ENCODE results near the gene LASP1. TPM values are rescaled to one million over a fixed set of nuclear protein-coding genes. Genes with fewer than 3 reads are reported as not detected.

LASP1 gene
- total RNA-seq, 4 donors from 2014 or later, result 110 to 165 (median 137) TPM

DNA sequence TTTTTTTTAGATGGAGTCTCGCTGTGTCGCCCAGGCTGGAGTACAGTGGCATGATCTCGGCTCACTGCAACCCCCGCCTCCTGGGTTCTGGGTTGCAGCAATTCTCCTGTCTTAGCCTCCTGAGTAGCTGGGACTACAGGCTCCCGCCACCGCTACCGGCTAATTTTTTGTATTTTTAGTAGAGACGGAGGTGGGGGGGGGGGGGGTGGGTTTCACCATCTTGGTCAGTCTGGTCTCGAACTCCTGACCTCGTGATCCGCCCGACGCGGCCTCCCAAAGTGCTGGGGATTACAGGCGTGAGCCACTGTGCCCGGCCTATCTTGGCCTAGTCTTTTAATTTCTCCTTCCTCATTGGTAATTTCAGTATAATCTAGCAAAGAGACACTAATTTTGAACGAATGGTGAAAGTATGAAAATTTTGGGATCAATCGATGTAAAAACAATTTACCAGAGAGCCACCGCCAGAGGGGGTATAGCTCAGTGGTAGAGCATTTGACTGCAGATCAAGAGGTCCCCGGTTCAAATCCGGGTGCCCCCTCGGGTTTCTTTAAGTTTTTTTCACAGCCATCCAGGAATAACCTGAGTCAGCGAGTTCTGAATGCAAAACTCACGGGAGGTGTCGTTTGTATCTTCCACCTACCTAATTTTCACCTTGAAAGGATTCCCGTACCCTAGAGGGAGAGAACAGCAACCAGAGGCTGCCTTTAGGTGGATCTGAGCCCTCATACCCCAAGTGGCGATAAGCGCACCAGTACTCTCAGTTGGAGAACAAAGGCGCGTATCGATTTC lies 2.5 kb upstream of the LASP1 start:
- Histone ChIP-seq H3K9me3 (no peaks in the 10 kb centered on the region), H3K4me1 (peaks cover 0 to 30% (median 12%) of the 10 kb centered on the region in 4 donors), H3K36me3 (no peaks in the 10 kb centered on the region), H3K27me3 (no peaks in the 10 kb centered on the region), H3K27ac (peak overlapping the region; percentile 89 to 97 (median 92)), H3K4me3 (peak overlapping the region; percentile 68 to 97 (median 93))
- peak in 1 of 2 donors; percentile 32 for TF ChIP-seq EP300 (IDR thresholded peaks at IDR 0.05)
- no peak for TF ChIP-seq POLR2A (IDR thresholded peaks at IDR 0.05)
- TF ChIP-seq, protein P1, sequence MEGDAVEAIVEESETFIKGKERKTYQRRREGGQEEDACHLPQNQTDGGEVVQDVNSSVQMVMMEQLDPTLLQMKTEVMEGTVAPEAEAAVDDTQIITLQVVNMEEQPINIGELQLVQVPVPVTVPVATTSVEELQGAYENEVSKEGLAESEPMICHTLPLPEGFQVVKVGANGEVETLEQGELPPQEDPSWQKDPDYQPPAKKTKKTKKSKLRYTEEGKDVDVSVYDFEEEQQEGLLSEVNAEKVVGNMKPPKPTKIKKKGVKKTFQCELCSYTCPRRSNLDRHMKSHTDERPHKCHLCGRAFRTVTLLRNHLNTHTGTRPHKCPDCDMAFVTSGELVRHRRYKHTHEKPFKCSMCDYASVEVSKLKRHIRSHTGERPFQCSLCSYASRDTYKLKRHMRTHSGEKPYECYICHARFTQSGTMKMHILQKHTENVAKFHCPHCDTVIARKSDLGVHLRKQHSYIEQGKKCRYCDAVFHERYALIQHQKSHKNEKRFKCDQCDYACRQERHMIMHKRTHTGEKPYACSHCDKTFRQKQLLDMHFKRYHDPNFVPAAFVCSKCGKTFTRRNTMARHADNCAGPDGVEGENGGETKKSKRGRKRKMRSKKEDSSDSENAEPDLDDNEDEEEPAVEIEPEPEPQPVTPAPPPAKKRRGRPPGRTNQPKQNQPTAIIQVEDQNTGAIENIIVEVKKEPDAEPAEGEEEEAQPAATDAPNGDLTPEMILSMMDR (IDR thresholded peaks at IDR 0.05), result peak in 3 of 5 experiments; percentile 29 to 34 (median 34)
- WGBS, 2 donors, result 23 to 38% methylated on average over 31 of the region's 31 CpGs
- DNase-seq (ENCODE audit: low spot score in 2 of 2), result peak in 1 of 2 donors; percentile 81

DNA sequence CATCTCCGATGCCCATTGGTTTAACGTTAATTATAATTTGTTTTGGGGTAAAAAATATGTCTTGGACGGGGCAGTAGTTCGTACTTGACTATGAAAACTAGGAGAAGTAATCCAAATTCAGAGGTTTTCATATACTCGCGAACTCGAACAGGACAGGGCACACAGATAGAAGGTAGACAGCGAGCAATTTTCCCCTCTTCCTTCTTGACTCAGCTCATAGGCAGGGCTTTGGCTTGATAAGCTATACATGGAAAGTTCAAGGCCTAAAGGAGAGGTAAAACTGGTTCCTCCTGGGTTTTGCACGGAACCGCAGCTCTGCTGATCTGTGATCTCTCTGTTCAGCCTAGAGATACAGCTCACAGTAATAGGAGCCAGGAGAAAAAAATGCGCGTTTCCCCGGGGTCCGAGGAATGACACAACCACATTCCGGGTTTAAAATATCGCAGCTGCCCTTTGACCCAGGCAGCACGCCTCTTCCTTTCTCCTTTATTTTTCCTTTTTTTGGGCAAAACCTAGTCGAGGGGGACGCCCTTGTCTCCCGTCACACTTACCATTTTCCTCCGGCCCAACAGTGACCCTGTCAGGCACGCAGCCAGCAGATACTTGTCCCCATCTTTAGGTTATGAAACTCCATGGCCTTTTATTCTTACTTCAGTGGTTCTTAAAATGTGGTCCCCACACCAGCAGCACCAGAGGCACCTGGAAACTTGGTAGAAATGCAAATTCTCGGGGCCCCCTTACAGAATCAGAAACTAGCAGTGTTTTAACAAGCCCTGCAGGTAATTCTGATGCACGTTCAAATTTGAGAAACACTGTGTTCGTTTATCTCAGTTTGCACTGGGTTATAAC lies 1.7 kb upstream of the LASP1 start:
- no peaks in the 10 kb centered on the region for H3K9me3 ChIP-seq
- 15 to 16% methylated on average over 25 of the region's 25 CpGs for WGBS, 2 donors
- TF ChIP-seq EP300 (IDR thresholded peaks at IDR 0.05), result peak; percentile 21 to 65
- TF ChIP-seq, protein P1 (IDR thresholded peaks at IDR 0.05), result no peak
- peak overlapping the region; percentile 68 to 97 (median 93) for H3K4me3 ChIP-seq
- H3K4me1 ChIP-seq, result peaks cover 0 to 39% (median 20%) of the 10 kb centered on the region in 4 donors
- H3K27me3 ChIP-seq, result no peaks in the 10 kb centered on the region
- no peaks in the 10 kb centered on the region for H3K36me3 ChIP-seq
- peak; percentile 56 to 64 for DNase-seq (ENCODE audit: low spot score in 2 of 2)
- H3K27ac ChIP-seq, result peak overlapping the region; percentile 89 to 97 (median 92)

DNA sequence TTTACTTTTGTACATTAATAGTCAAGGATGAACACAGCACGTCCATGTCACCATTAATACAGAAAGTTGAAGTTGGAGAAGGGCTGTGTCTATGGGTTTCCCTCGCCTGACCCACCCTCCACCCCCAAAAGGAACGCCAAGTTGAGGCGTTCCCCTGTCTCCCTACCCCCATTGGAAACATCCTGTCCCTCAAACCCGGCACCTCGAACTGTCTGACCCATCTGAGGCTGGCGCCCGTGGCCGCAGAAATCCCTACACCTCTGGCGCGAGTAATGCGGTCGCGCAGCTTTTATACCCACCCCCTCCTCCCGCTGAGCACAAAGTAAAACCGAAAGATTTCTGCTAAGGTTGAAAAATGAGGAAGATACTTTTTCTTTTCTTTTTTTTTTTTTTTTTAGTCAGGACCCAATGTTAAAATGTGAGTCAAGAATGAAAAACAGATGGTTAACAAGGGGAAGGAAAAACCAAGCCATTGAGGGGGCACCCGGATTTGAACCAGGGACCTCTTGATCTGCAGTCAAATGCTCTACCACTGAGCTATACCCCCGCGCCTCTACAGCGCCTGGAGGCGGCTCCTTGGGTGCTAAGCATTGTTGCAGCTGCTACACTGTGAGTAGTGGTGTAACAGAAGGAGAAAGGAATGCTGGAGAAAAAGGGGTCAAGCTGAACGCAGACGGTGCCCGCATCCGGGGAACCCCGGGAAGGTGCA lies 887 bp upstream of the LASP1 start:
- TF ChIP-seq, protein P1 (IDR thresholded peaks at IDR 0.05), result peak in 2 of 5 experiments; percentile 13 to 41
- peak in 1 of 2 donors; percentile 8 for TF ChIP-seq POLR2A (IDR thresholded peaks at IDR 0.05)
- peak; percentile 24 to 77 for TF ChIP-seq EP300 (IDR thresholded peaks at IDR 0.05)
- H3K4me3 ChIP-seq, result peak overlapping the region; percentile 68 to 97 (median 93)
- H3K9me3 ChIP-seq, result no peaks in the 10 kb centered on the region
- peak overlapping the region; percentile 89 to 97 (median 92) for H3K27ac ChIP-seq
- H3K27me3 ChIP-seq, result no peaks in the 10 kb centered on the region
- DNase-seq (ENCODE audit: low spot score in 2 of 2), result peak; percentile 93 to 96
- H3K36me3 ChIP-seq, result no peaks in the 10 kb centered on the region
- WGBS, 2 donors, result 0 to 1% methylated on average over 26 of the region's 26 CpGs
- peaks cover 0 to 46% (median 28%) of the 10 kb centered on the region in 4 donors for H3K4me1 ChIP-seq

DNA sequence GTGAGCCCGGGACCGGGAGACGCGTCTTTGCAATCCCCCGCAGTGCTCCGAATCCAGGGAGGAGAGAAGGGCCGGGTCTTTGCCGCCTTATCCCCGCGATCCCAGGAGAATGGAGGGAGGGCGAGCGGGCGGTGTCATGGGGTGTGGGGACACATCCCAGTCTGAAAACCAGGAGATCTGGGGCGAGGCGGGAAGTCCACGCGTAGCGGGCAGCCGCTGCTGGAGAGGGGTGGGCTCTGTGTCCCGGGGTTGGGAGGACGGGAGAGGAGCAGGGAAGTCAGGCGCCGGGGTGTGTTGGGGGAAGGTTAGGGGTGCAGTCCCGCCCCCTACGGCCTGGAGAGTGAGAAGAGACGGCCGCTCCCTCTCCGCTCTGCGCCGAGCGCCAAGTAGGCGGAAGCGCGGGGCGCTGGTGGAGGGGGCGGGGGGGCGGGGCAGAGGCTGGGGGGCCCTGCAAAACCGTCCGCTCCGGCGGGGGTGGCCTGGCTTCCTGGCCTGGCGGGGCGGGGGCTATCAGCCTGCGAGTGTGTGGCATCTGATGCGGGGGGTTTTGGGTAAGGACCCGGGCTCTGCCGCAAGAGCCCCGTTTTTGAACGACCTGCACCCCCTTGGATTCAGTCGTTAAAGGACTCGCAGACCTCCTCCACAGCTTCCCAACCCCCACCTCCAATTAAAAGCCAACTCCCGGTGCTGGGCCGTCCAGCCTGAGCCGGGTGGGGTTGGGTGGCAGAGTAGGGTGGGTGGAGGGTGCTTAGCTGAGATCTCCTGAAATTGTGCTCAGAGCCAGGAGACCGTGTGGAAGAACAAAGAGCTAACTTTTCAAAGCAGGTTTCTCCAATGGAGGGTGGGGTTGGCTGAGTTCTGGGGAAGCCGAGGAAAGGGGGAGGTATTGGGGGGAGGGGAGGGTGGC lies 654 bp downstream of the LASP1 start:
- no peaks in the 10 kb centered on the region for H3K9me3 ChIP-seq
- WGBS, 2 donors, result 1% methylated on average over 27 to 40 of the region's 56 CpGs
- H3K4me1 ChIP-seq, result peaks cover 0 to 62% (median 43%) of the 10 kb centered on the region in 4 donors
- peak; percentile 74 to 75 for DNase-seq (ENCODE audit: low spot score in 2 of 2)
- H3K27me3 ChIP-seq, result no peaks in the 10 kb centered on the region
- H3K36me3 ChIP-seq, result no peaks in the 10 kb centered on the region
- H3K4me3 ChIP-seq, result peak overlapping the region; percentile 68 to 97 (median 93)
- TF ChIP-seq, protein P1 (IDR thresholded peaks at IDR 0.05), result no peak
- TF ChIP-seq EP300 (IDR thresholded peaks at IDR 0.05) (no peak), POLR2A (IDR thresholded peaks at IDR 0.05) (no peak)
- H3K27ac ChIP-seq, result peak overlapping the region; percentile 89 to 97 (median 92)

All from tibial nerve (tissue), 4 donors.